ENCODE results near the gene CARHSP1.

- TF ChIP-seq CTCF (IDR thresholded peaks at IDR 0.05 in 4 of 5, conservative IDR thresholded peaks at IDR 0.05 in 1 of 5) (no peak), POLR2A (IDR thresholded peaks at IDR 0.05) (peak in 1 of 2 donors; percentile 8)
Measured at GRCh38 chr16:8850279-8850885, 18.4 kb downstream of the CARHSP1 start.
